T-helper 2 cell treated with Interferon-gamma antibody and Interleukin-4, amounts not matched to agents 5 μg/mL and 100 μg/mL, for 36 hours (primary cell): ENCODE measurements around the gene SOX18.

Source experiments
- DNase-seq: peaks from one replicate; pipeline ENCODE4 v3.0.0; 2021; ENCODE audit warnings: low spot score
- H3K27ac Mint-ChIP-seq: one replicate; pipeline ENCODE4 v1.8.0; 2021; ENCODE audit warnings: mild to moderate bottlenecking, mixed read lengths
- H3K27me3 Mint-ChIP-seq: one replicate; pipeline ENCODE4 v1.8.0; 2021; ENCODE audit warnings: low read depth, mixed read lengths
- H3K36me3 Mint-ChIP-seq: one replicate; pipeline ENCODE4 v1.8.0; 2021; ENCODE audit warnings: low read depth, mixed read lengths
- H3K4me1 Mint-ChIP-seq: one replicate; pipeline ENCODE4 v1.8.0; 2021; ENCODE audit warnings: low read depth, mixed read lengths
- H3K4me3 Mint-ChIP-seq: one replicate; pipeline ENCODE4 v1.8.0; 2022; ENCODE audit warnings: mild to moderate bottlenecking, moderate library complexity, mixed read lengths
- H3K9me3 Mint-ChIP-seq: one replicate; pipeline ENCODE4 v1.8.0; 2021; ENCODE audit warnings: mixed read lengths

The SOX18 gene

DNA sequence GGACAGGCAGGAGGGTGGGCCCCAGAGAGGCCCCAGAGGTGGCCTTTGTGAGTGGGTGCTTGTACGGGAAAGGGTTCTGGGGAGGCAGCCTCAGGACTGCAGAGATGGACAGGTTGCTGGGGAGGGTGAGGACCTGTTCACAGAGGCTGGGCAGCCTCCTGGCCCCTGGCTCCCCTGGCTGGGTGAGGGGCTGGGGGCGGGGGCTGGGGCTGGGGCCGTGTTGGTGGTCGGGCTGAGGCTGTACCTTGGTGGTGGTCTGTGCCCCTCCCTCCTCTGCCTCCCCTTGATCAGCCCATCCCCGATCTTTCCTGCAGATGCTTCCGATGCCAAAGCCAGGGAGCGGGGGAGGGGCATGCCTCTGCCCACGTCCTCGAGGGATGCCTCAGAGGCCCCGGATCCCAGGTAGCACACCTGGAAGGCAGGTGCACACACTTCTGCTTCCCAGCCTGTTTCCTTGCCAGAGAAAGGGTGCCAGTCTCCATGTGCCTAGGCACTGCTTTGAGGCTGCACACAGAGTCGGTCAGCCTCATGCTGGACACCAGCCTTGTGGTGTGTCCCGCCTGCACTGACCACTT, 18.4 kb upstream of the SOX18 start:
- Mint-ChIP-seq H3K27ac (peak overlapping the region; percentile 99), H3K4me1 (peaks cover 42% of the 10 kb centered on the region), H3K9me3 (no peaks in the 10 kb centered on the region), H3K36me3 (peaks cover 18% of the 10 kb centered on the region), H3K4me3 (peak overlapping the region; percentile 83), H3K27me3 (no peaks in the 10 kb centered on the region)
- no peak for DNase-seq

DNA sequence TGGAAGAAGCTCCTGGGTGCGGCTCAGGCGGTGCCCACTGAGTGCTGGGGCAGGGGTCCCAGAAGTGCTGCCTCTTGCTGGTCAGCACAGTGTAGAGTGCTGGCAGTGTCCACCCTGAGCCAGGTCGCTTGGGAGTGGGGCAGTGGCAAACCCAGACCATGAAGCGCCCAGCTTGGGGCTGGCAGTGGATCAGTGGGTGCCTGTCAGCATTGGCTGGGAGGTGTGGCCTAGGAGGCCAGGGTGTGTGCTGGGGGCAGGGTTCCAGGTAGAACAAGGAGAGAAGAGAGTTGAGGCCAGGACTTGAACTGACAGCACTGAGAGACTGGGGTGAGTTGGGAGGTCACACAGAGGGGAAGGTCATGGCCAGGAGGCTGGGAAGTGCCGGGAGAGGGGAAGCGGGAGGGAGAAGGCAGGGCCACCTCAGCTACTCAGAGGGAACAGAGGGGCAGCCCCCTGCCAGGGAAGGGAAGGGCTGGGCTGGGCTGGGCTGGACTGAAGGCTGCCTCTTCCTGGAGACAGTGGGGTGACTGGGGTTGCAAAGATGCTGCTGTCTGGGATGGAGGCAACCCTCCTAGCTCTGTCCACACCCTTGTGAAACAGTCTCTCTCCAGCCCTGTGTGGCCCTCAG, 17.7 kb upstream of the SOX18 start:
- Mint-ChIP-seq H3K36me3 (peaks cover 13% of the 10 kb centered on the region), H3K27me3 (no peaks in the 10 kb centered on the region), H3K4me3 (peak overlapping the region; percentile 83), H3K4me1 (peaks cover 41% of the 10 kb centered on the region), H3K27ac (peak overlapping the region; percentile 99), H3K9me3 (no peaks in the 10 kb centered on the region)
- no peak for DNase-seq

GRCh38 chr20:64065974-64066343, 16.5 kb upstream of the SOX18 start:
- H3K36me3 Mint-ChIP-seq = peaks cover 8% of the 10 kb centered on the region
- H3K27ac Mint-ChIP-seq = peak overlapping the region; percentile 99
- H3K27me3 Mint-ChIP-seq = no peaks in the 10 kb centered on the region
- H3K9me3 Mint-ChIP-seq = no peaks in the 10 kb centered on the region
- peak; percentile 84 for DNase-seq
- H3K4me3 Mint-ChIP-seq = peak overlapping the region; percentile 83
- peaks cover 41% of the 10 kb centered on the region for H3K4me1 Mint-ChIP-seq

DNA sequence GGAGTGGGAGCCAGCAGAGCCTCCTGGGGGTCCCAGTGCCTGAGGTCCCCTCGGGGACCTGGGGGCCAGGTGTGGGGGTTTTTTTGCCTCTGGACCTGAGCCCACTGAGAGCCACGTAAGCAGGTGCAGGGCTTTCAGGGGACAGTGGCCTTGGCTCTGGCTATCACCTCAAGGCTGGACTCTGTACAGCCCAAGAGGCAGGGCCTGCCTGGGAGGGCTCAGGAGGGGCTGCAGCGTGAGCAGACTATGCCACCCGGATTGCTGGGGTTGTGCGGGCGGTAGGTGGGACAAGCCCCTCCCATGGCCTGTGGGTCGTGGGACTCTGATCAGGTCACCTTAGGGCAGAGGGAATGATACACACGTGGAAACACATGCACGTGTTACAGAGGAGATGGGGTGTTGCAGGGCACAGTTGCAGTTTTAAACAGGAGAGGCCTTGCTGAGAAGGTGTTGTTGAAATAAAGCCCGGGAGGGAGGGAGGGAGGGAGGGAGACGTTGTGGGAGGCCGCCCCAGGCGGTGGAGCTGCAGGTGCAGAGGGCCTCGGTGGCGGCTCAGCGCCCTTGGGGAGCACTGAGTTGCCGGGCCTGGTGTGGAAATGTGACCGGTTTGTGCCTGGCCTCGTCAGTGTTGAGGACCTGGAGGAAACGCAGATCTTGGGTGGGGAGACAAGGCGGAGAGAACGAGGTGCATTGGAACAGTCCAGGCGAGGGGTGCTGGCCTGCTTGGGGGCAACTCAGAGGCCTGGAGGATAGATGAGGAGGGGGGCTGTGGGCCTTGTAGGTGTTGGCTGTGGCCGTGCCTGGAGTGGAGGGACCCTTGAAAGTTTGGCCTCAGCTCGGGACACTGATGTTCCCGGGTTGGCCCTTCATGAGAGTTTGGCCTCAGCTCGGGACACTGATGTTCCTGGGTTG, 15.9 kb upstream of the SOX18 start:
- Mint-ChIP-seq H3K36me3 (peaks cover 8% of the 10 kb centered on the region), H3K27ac (peak overlapping the region; percentile 99), H3K9me3 (no peaks in the 10 kb centered on the region), H3K4me1 (peaks cover 41% of the 10 kb centered on the region), H3K4me3 (peak overlapping the region; percentile 83), H3K27me3 (no peaks in the 10 kb centered on the region)
- no peak for DNase-seq

DNA sequence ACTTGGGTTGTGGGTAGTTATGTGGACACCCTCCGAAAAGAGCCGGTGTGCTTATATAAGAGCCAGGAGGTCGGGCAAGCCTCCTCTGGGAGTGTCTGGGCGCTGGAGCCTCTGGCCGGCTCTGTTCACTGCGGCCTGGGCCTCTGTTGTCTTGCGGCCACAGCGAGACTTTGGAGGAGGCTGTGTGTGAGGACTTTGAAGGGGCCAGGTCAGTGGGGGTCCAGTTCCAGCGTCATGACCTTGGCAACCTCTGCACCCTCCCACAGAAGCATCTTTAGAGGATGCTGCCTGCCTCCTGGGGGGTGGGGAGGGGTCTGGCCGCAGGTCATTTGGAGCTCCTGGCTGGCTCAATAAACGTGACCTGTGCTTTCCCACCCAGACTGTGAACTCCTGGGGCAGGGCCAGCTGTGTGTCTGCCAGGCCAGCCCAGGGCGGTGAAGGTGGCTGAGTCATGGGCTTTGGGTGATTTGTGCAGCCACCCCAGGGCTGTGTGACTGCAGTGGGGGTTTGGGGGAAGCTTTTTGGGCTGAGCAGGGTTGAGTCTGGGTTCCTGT, 14.8 kb upstream of the SOX18 start:
- no peaks in the 10 kb centered on the region for H3K27me3 Mint-ChIP-seq
- H3K4me3 Mint-ChIP-seq = peak overlapping the region; percentile 89
- peaks cover 44% of the 10 kb centered on the region for H3K4me1 Mint-ChIP-seq
- no peaks in the 10 kb centered on the region for H3K9me3 Mint-ChIP-seq
- peak overlapping the region; percentile 88 for H3K27ac Mint-ChIP-seq
- H3K36me3 Mint-ChIP-seq = peaks cover 8% of the 10 kb centered on the region
- DNase-seq = no peak

DNA sequence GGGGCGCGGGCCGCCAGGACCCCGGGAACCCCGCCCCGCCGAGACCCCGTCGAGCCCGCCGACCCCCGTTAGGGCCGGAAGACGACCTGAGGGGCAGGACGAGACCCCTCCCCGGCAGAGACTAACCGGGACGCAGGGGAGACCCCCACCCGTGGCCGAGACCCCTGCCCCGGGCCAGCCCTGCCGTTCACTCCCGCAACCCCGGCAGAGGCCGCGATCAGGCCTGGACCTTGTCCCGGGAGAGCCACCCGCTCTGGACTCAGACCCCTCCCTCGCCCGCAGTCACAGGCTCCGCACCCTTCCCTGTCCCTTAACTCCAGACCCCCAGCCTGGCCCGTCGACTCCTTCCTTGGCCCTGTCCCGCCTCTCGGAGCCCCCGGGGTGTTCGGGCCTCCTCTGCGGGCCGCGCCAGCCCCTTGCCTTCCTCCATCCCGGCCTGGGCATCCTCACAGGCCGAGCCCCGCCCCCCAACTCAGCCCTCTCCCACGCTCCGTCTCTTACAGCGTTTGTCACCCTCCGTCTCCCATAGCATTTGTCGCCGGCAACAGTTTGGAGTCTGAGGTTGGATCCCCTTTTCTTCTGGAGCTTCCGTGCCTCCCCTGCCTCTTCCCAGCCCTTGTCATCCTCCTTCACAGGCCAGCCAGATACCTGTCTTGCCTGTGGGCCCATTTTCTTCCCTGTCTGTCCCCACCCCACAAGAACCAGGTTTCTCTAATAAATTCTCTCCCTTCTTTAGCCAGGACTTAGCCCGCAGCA, 14.1 kb upstream of the SOX18 start:
- Mint-ChIP-seq H3K4me3 (peak overlapping the region; percentile 89), H3K27ac (peak overlapping the region; percentile 88), H3K9me3 (no peaks in the 10 kb centered on the region), H3K4me1 (peaks cover 44% of the 10 kb centered on the region), H3K36me3 (peaks cover 8% of the 10 kb centered on the region), H3K27me3 (no peaks in the 10 kb centered on the region)
- DNase-seq = peak; percentile 60

GRCh38 chr20:64062596-64063388, 13.4 kb upstream of the SOX18 start, which contains the start of gene TCEA2:
Gene TCEA2, plus strand, starts transcription at chr20:64063198. Its CDS starts 115 bp downstream, at chr20:64063313.
- peaks cover 4% of the 10 kb centered on the region for H3K36me3 Mint-ChIP-seq
- peak within 1 kb of the TSS; percentile 89 for H3K4me3 Mint-ChIP-seq
- H3K9me3 Mint-ChIP-seq = no peaks in the 10 kb centered on the region
- no peaks in the 10 kb centered on the region for H3K27me3 Mint-ChIP-seq
- peak; percentile 96 for DNase-seq
- H3K4me1 Mint-ChIP-seq = peaks cover 43% of the 10 kb centered on the region
- peak within 1 kb of the TSS; percentile 88 for H3K27ac Mint-ChIP-seq

- Mint-ChIP-seq H3K9me3 (no peaks in the 10 kb centered on the region), H3K27me3 (no peaks in the 10 kb centered on the region), H3K4me3 (peak overlapping the region; percentile 89), H3K36me3 (peaks cover 4% of the 10 kb centered on the region), H3K27ac (peak overlapping the region; percentile 10), H3K4me1 (peaks cover 40% of the 10 kb centered on the region)
- no peak for DNase-seq
These were observed 12.8 kb upstream of the SOX18 start for GRCh38 chr20:64062276-64062595.

GRCh38 chr20:64058536-64058935, 9.1 kb upstream of the SOX18 start:
- Mint-ChIP-seq H3K9me3 (no peaks in the 10 kb centered on the region), H3K36me3 (no peaks in the 10 kb centered on the region), H3K4me1 (peaks cover 13% of the 10 kb centered on the region), H3K27me3 (no peaks in the 10 kb centered on the region), H3K27ac (peak overlapping the region; percentile 4), H3K4me3 (peak overlapping the region; percentile 81)
- DNase-seq = no peak

- Mint-ChIP-seq H3K4me3 (peak overlapping the region; percentile 81), H3K27ac (peak overlapping the region; percentile 70), H3K9me3 (no peaks in the 10 kb centered on the region), H3K36me3 (no peaks in the 10 kb centered on the region), H3K27me3 (no peaks in the 10 kb centered on the region), H3K4me1 (peaks cover 13% of the 10 kb centered on the region)
- peak; percentile 75 for DNase-seq
These were observed 8.4 kb upstream of the SOX18 start for GRCh38 chr20:64057628-64058498.

DNA sequence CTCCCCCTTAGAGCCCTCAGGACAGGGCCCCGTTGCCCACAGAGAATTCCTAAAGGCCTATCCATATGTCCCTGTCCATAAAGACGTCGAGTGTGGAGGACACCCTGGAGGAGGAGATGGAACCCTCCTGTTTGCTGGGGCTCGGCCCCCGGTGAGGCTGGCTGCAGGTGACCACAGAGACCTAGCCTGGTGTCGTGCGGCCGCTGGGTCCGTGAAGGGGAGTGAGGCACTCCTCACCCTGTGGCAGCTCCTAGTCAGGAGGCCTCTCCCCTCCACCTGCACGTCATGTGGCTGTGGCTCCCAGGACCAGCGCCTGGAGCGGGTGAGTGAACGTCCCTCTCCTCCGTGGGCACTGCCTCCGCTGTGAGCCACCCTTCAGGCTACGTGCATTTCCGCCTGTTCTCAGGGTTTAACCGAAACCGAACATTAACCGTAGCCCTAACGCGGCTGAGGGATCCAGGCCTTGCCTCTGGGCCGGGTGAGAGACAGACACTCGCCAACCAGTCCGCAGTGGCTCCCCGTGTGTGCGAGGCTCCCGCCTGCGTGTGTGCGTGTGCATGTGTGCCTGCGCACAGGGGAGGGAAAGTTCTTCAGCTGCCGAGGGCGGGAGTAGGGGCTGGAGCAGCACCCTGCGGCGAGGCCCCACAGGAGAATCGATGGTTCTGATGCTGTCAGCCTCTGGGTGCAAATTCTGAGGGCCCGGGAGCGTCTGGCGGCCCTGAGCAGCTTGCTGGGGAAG, 7.6 kb upstream of the SOX18 start:
- no peaks in the 10 kb centered on the region for H3K9me3 Mint-ChIP-seq
- H3K36me3 Mint-ChIP-seq = no peaks in the 10 kb centered on the region
- peak overlapping the region; percentile 70 for H3K27ac Mint-ChIP-seq
- no peak for DNase-seq
- peak overlapping the region; percentile 81 for H3K4me3 Mint-ChIP-seq
- H3K4me1 Mint-ChIP-seq = peaks cover 13% of the 10 kb centered on the region
- H3K27me3 Mint-ChIP-seq = peaks cover under 1% of the 10 kb centered on the region

- Mint-ChIP-seq H3K27me3 (peaks cover 5% of the 10 kb centered on the region), H3K27ac (no peak overlapping the region), H3K36me3 (no peaks in the 10 kb centered on the region), H3K4me1 (peaks cover 13% of the 10 kb centered on the region), H3K9me3 (no peaks in the 10 kb centered on the region), H3K4me3 (no peak overlapping the region)
- no peak for DNase-seq
These were observed 7.1 kb upstream of the SOX18 start for GRCh38 chr20:64056639-64056888.
